ENCODE results near the gene BOC. TPM values are rescaled to one million over a fixed set of nuclear protein-coding genes. Genes with fewer than 3 reads are reported as not detected.

Gene BOC
- total and polyA plus RNA-seq, 8 donors = 5.2 to 51.3 (median 23.7) TPM

GRCh38 chr3:113165841-113166240 is 45.5 kb upstream of the BOC start:
- peaks cover 9 to 32% (median 22%) of the 10 kb centered on the region in 4 donors for H3K4me1 ChIP-seq
- H3K27ac ChIP-seq = peak overlapping the region in 3 of 5 donors; percentile 56 to 77 (median 74)
- no peaks in the 10 kb centered on the region for H3K27me3 ChIP-seq
- intact Hi-C loops (cut with DNase I; ENCODE audit: low total_unique reads) = no loop called here
- peak in 1 of 2 donors; percentile 41 for DNase-seq
- no peaks in the 10 kb centered on the region for H3K9me3 ChIP-seq
- WGBS, 5 donors = 77 to 87% (median 84%) methylated on average over 3 of the region's 3 CpGs
- TF ChIP-seq POLR2AphosphoS5 (IDR thresholded peaks at IDR 0.05) (no peak), POLR2A (IDR thresholded peaks at IDR 0.05) (no peak)
- no peaks in the 10 kb centered on the region for H3K36me3 ChIP-seq
- no peak overlapping the region for H3K4me3 ChIP-seq

GRCh38 chr3:113166357-113166718 is 45.0 kb upstream of the BOC start:
- 76 to 93% (median 80%) methylated on average over 1 of the region's 1 CpG for WGBS, 5 donors
- DNase-seq = no peak
- Histone ChIP-seq H3K36me3 (no peaks in the 10 kb centered on the region), H3K4me1 (peaks cover 9 to 32% (median 22%) of the 10 kb centered on the region in 4 donors), H3K4me3 (no peak overlapping the region), H3K9me3 (no peaks in the 10 kb centered on the region), H3K27me3 (no peaks in the 10 kb centered on the region), H3K27ac (peak overlapping the region in 4 of 5 donors; percentile 56 to 77 (median 66))
- TF ChIP-seq CTCF (IDR thresholded peaks at IDR 0.05) = no peak
- TF ChIP-seq EP300 (IDR thresholded peaks at IDR 0.05) = no peak
- TF ChIP-seq POLR2A (IDR thresholded peaks at IDR 0.05) = no peak
- no peak for TF ChIP-seq POLR2AphosphoS5 (IDR thresholded peaks at IDR 0.05)
- intact Hi-C loops (cut with DNase I; ENCODE audit: low total_unique reads) = no loop called here

GRCh38 chr3:113166719-113167492 is 44.5 kb upstream of the BOC start:
- TF ChIP-seq POLR2AphosphoS5 (IDR thresholded peaks at IDR 0.05) (no peak), EP300 (IDR thresholded peaks at IDR 0.05) (no peak), POLR2A (IDR thresholded peaks at IDR 0.05) (no peak), CTCF (IDR thresholded peaks at IDR 0.05) (no peak)
- peak in 1 of 2 donors; percentile 90 for DNase-seq
- WGBS, 5 donors = 25 to 32% (median 28%) methylated on average over 12 of the region's 12 CpGs
- no peaks in the 10 kb centered on the region for H3K9me3 ChIP-seq
- H3K4me3 ChIP-seq = no peak overlapping the region
- no peaks in the 10 kb centered on the region for H3K27me3 ChIP-seq
- intact Hi-C loops (cut with DNase I; ENCODE audit: low total_unique reads) = no loop called here
- H3K36me3 ChIP-seq = no peaks in the 10 kb centered on the region
- peak overlapping the region in 4 of 5 donors; percentile 56 to 77 (median 66) for H3K27ac ChIP-seq
- peaks cover 9 to 32% (median 22%) of the 10 kb centered on the region in 4 donors for H3K4me1 ChIP-seq

- DNase-seq = peak in 1 of 2 donors; percentile 47
- no peaks in the 10 kb centered on the region for H3K36me3 ChIP-seq
- TF ChIP-seq EP300 (IDR thresholded peaks at IDR 0.05) = no peak
- TF ChIP-seq POLR2A (IDR thresholded peaks at IDR 0.05) = no peak
- TF ChIP-seq POLR2AphosphoS5 (IDR thresholded peaks at IDR 0.05) = no peak
- no peak for TF ChIP-seq CTCF (IDR thresholded peaks at IDR 0.05)
- H3K4me1 ChIP-seq = peaks cover 9 to 32% (median 22%) of the 10 kb centered on the region in 4 donors
- intact Hi-C loops (cut with DNase I; ENCODE audit: low total_unique reads) = no loop called here
- WGBS, 5 donors = 71 to 90% (median 80%) methylated on average over 5 to 7 of the region's 7 CpGs
- H3K27ac ChIP-seq = peak overlapping the region in 2 of 5 donors; percentile 27 to 77
- no peak overlapping the region for H3K4me3 ChIP-seq
- H3K27me3 ChIP-seq = no peaks in the 10 kb centered on the region
- H3K9me3 ChIP-seq = no peaks in the 10 kb centered on the region
Observed at GRCh38 chr3:113167825-113168801, 43.2 kb upstream of the BOC start.
